T-helper 17 cell (primary cell): ENCODE data around the gene TOX4. TPM values are rescaled to one million over a fixed set of nuclear protein-coding genes. Genes with fewer than 3 reads are reported as not detected.
A peak's percentile ranks its signal among the peaks of the same experiment; 100 is the strongest.
"Not testable (repeated sequence)": the region's sequence is repeated elsewhere in the genome, so short reads cannot be mapped to it uniquely, and the experiment has no call there.

Source experiments
- ATAC-seq: fragments of 150-1000 bp; cut with Tn5 transposase; 2 replicates; pipeline ENCODE4 v1.10.0; 2021; ENCODE audit warnings: mild to moderate bottlenecking, moderate library complexity
- DNase-seq, 3 donors: peaks; one replicate each; pipeline versions ENCODE4 v3.0.0 to v3.0.0-alpha.2; 2020 to 2021
- H3K9me3 ChIP-seq: one replicate; pipeline ENCODE4 v1.7.0; 2013; ENCODE audit warnings: low read length, mild to moderate bottlenecking; ENCODE audit not compliant: control insufficient read depth, poor library complexity, severe bottlenecking
- H3K27ac Mint-ChIP-seq: one replicate; pipeline ENCODE4 v1.8.0; 2022; ENCODE audit warnings: mild to moderate bottlenecking, moderate library complexity, mixed read lengths
- H3K27me3 Mint-ChIP-seq: one replicate; pipeline ENCODE4 v1.8.0; 2022; ENCODE audit warnings: mixed read lengths
- H3K36me3 Mint-ChIP-seq: one replicate; pipeline ENCODE4 v1.8.0; 2022; ENCODE audit warnings: low read depth, mixed read lengths
- H3K4me1 Mint-ChIP-seq: one replicate; pipeline ENCODE4 v1.8.0; 2022; ENCODE audit warnings: mild to moderate bottlenecking, mixed read lengths
- H3K4me3 Mint-ChIP-seq: one replicate; pipeline ENCODE4 v1.8.0; 2022; ENCODE audit warnings: mild to moderate bottlenecking, moderate library complexity, mixed read lengths
- total RNA-seq, 4 donors: library from RNA in 2 of 4; stranded (reverse) in 2 of 4; gene quantifications; one replicate each; pipeline ENCODE4 v1.2.3 and lab custom pipeline; 2022 to 2026

The TOX4 gene
- total RNA-seq (100 to 1,000 TPM in 1 of 2 donors, 10 to 100 TPM in 1; 97.3 to 110 TPM), total RNA-seq (lab: John Stamatoyannopoulos, UW) (95.7 to 114 reads per million in 2 donors)

GRCh38 chr14:21476925-21477681 lies at the start of gene TOX4, which contains the start of gene RAB2B:
TOX4 (plus strand) TSS chr14:21477195; CDS start chr14:21477279, 84 bp downstream.
RAB2B (minus strand) TSS chr14:21476959; CDS start chr14:21476872, 87 bp downstream.
- Mint-ChIP-seq H3K36me3 (peaks cover 7% of the 10 kb centered on the region), H3K27me3 (no peaks in the 10 kb centered on the region), H3K4me1 (peaks cover 32% of the 10 kb centered on the region)

GRCh38 chr14:21428930-21429329 lies 48.1 kb upstream of the TOX4 start:
- Mint-ChIP-seq H3K4me1 (peaks cover 11% of the 10 kb centered on the region), H3K36me3 (peaks cover 7% of the 10 kb centered on the region), H3K4me3 (peak overlapping the region; percentile 21), H3K27me3 (no peaks in the 10 kb centered on the region), H3K27ac (no peak overlapping the region)
- DNase-seq (no peak), ATAC-seq (no peak)
- H3K9me3 ChIP-seq, result no peaks in the 10 kb centered on the region

More at GRCh38 chr14:21476925-21477681, at the start of gene TOX4, which contains the start of gene RAB2B:
- ATAC-seq (peak; percentile 97), DNase-seq (peak; percentile 81 to 93 (median 93))
- H3K27ac Mint-ChIP-seq, result peak within 1 kb of the TSS; percentile 98
- no peaks in the 10 kb centered on the region for H3K9me3 ChIP-seq
- peak within 1 kb of the TSS; percentile 100 for H3K4me3 Mint-ChIP-seq

- peaks cover 25% of the 10 kb centered on the region for H3K4me1 Mint-ChIP-seq
These were observed 45.9 kb upstream of the TOX4 start for GRCh38 chr14:21431126-21431525.

GRCh38 chr14:21436567-21437062 lies 40.4 kb upstream of the TOX4 start:
- Mint-ChIP-seq H3K27me3 (no peaks in the 10 kb centered on the region), H3K36me3 (peaks cover 6% of the 10 kb centered on the region), H3K4me1 (peaks cover 51% of the 10 kb centered on the region), H3K4me3 (peak overlapping the region; percentile 98), H3K27ac (peak overlapping the region; percentile 96)
- no peak for ATAC-seq
- DNase-seq, result no peak
- no peaks in the 10 kb centered on the region for H3K9me3 ChIP-seq

More at GRCh38 chr14:21431126-21431525, 45.9 kb upstream of the TOX4 start:
- no peak overlapping the region for H3K27ac Mint-ChIP-seq
- H3K36me3 Mint-ChIP-seq, result peaks cover 12% of the 10 kb centered on the region
- ATAC-seq, result no peak
- no peak overlapping the region for H3K4me3 Mint-ChIP-seq
- H3K27me3 Mint-ChIP-seq, result no peaks in the 10 kb centered on the region
- H3K9me3 ChIP-seq, result no peaks in the 10 kb centered on the region
- DNase-seq, result no peak

GRCh38 chr14:21437063-21437901 lies 39.7 kb upstream of the TOX4 start:
- DNase-seq (peak; percentile 93 to 99 (median 95)), ATAC-seq (peak; percentile 99)
- Mint-ChIP-seq H3K4me1 (peaks cover 55% of the 10 kb centered on the region), H3K27ac (peak overlapping the region; percentile 96), H3K36me3 (peaks cover 6% of the 10 kb centered on the region), H3K4me3 (peak overlapping the region; percentile 98), H3K27me3 (no peaks in the 10 kb centered on the region)
- no peaks in the 10 kb centered on the region for H3K9me3 ChIP-seq

GRCh38 chr14:21440859-21441258 lies 36.1 kb upstream of the TOX4 start:
- Mint-ChIP-seq H3K36me3 (peaks cover 4% of the 10 kb centered on the region), H3K4me1 (peaks cover 40% of the 10 kb centered on the region), H3K27ac (peak overlapping the region; percentile 81), H3K4me3 (no peak overlapping the region), H3K27me3 (no peaks in the 10 kb centered on the region)
- ATAC-seq, result no peak
- H3K9me3 ChIP-seq, result no peaks in the 10 kb centered on the region
- no peak for DNase-seq

GRCh38 chr14:21442657-21443056 lies 34.3 kb upstream of the TOX4 start:
- not testable (repeated sequence) for ATAC-seq

GRCh38 chr14:21449899-21450216 lies 27.1 kb upstream of the TOX4 start:
- ATAC-seq (no peak), DNase-seq (no peak)
- peak overlapping the region; percentile 63 for H3K27ac Mint-ChIP-seq
- no peaks in the 10 kb centered on the region for H3K27me3 Mint-ChIP-seq
- no peaks in the 10 kb centered on the region for H3K9me3 ChIP-seq
- peaks cover 42% of the 10 kb centered on the region for H3K4me1 Mint-ChIP-seq
- H3K36me3 Mint-ChIP-seq, result peaks cover 4% of the 10 kb centered on the region
- H3K4me3 Mint-ChIP-seq, result peak overlapping the region; percentile 45

More at GRCh38 chr14:21442657-21443056, 34.3 kb upstream of the TOX4 start:
- not testable (repeated sequence) for H3K27me3 Mint-ChIP-seq, H3K36me3 Mint-ChIP-seq, H3K9me3 ChIP-seq, H3K4me3 Mint-ChIP-seq, DNase-seq
- H3K4me1 Mint-ChIP-seq, result peaks cover 40% of the 10 kb centered on the region
- H3K27ac Mint-ChIP-seq, result peak overlapping the region; percentile 84

- DNase-seq, result no peak
- peak overlapping the region; percentile 95 for H3K4me3 Mint-ChIP-seq
- ATAC-seq, result peak; percentile 8
- H3K27me3 Mint-ChIP-seq, result no peaks in the 10 kb centered on the region
- H3K27ac Mint-ChIP-seq, result peak overlapping the region; percentile 94
- H3K36me3 Mint-ChIP-seq, result peaks cover 2% of the 10 kb centered on the region
- H3K4me1 Mint-ChIP-seq, result peaks cover 25% of the 10 kb centered on the region
- H3K9me3 ChIP-seq, result no peaks in the 10 kb centered on the region
These were observed 22.0 kb upstream of the TOX4 start for GRCh38 chr14:21454843-21455544.

- ATAC-seq (peak; percentile 5), DNase-seq (no peak)
- no peaks in the 10 kb centered on the region for H3K27me3 Mint-ChIP-seq
These were observed 21.4 kb upstream of the TOX4 start for GRCh38 chr14:21455592-21455911.

GRCh38 chr14:21455912-21456667 lies 20.9 kb upstream of the TOX4 start, which contains the start of gene CHD8:
CHD8 (minus strand) TSS chr14:21456123; CDS start chr14:21431643, 24,480 bp downstream.
- ATAC-seq (peak; percentile 96), DNase-seq (peak; percentile 97 to 99 (median 98))
- H3K27me3 Mint-ChIP-seq, result no peaks in the 10 kb centered on the region
- no peaks in the 10 kb centered on the region for H3K9me3 ChIP-seq
- H3K4me3 Mint-ChIP-seq, result peak within 1 kb of the TSS; percentile 95
- peaks cover 2% of the 10 kb centered on the region for H3K36me3 Mint-ChIP-seq
- H3K4me1 Mint-ChIP-seq, result peaks cover 18% of the 10 kb centered on the region
- peak within 1 kb of the TSS; percentile 94 for H3K27ac Mint-ChIP-seq

More at GRCh38 chr14:21455592-21455911, 21.4 kb upstream of the TOX4 start:
- peak overlapping the region; percentile 95 for H3K4me3 Mint-ChIP-seq
- peak overlapping the region; percentile 94 for H3K27ac Mint-ChIP-seq
- peaks cover 2% of the 10 kb centered on the region for H3K36me3 Mint-ChIP-seq
- no peaks in the 10 kb centered on the region for H3K9me3 ChIP-seq
- peaks cover 20% of the 10 kb centered on the region for H3K4me1 Mint-ChIP-seq

- no peak for ATAC-seq
- H3K4me3 Mint-ChIP-seq, result no peak overlapping the region
- H3K27ac Mint-ChIP-seq, result no peak overlapping the region
These were observed 9.4 kb upstream of the TOX4 start for GRCh38 chr14:21467616-21468015.

More at GRCh38 chr14:21467616-21468015, 9.4 kb upstream of the TOX4 start:
- Mint-ChIP-seq H3K36me3 (peaks cover 5% of the 10 kb centered on the region), H3K27me3 (no peaks in the 10 kb centered on the region), H3K4me1 (peaks cover 4% of the 10 kb centered on the region)
- H3K9me3 ChIP-seq, result no peaks in the 10 kb centered on the region
- DNase-seq, result no peak
